Osteocyte (in vitro differentiated cells): ENCODE measurements around the gene TMC7. TPM values are rescaled to one million over a fixed set of nuclear protein-coding genes. Genes with fewer than 3 reads are reported as not detected.

Experiments
- DNase-seq: peaks from one replicate; pipeline ENCODE4 v3.0.0; 2021; ENCODE audit warnings: mixed read lengths; ENCODE audit not compliant: unreplicated experiment; ENCODE audit errors: extremely low spot score
- H3K27ac Mint-ChIP-seq: one replicate; pipeline ENCODE4 v1.8.0; 2021; ENCODE audit warnings: mild to moderate bottlenecking, mixed read lengths; ENCODE audit not compliant: unreplicated experiment
- H3K27me3 Mint-ChIP-seq: one replicate; pipeline ENCODE4 v1.8.0; 2021; ENCODE audit warnings: mixed read lengths; ENCODE audit not compliant: unreplicated experiment
- H3K36me3 Mint-ChIP-seq: one replicate; pipeline ENCODE4 v1.8.0; 2021; ENCODE audit warnings: mixed read lengths; ENCODE audit not compliant: unreplicated experiment
- H3K4me1 Mint-ChIP-seq: one replicate; pipeline ENCODE4 v1.8.0; 2021; ENCODE audit warnings: mixed read lengths; ENCODE audit not compliant: unreplicated experiment
- H3K4me3 Mint-ChIP-seq: one replicate; pipeline ENCODE4 v1.8.0; 2021; ENCODE audit warnings: mild to moderate bottlenecking, moderate library complexity, mixed read lengths; ENCODE audit not compliant: unreplicated experiment
- H3K9me3 Mint-ChIP-seq: one replicate; pipeline ENCODE4 v1.8.0; 2021; ENCODE audit warnings: mixed read lengths; ENCODE audit not compliant: unreplicated experiment
- total RNA-seq: library from RNA; stranded (reverse); gene quantifications from 2 replicates; pipeline ENCODE4 v1.2.1, GENCODE V29; 2021
- TF ChIP-seq, protein P1 (sequence below): fragments of 200-600 bp; sonication (generic); IDR thresholded peaks from 2 replicates; pipeline ENCODE4 v1.5.0; 2021; ENCODE audit warnings: antibody characterized with exemption, mild to moderate bottlenecking, moderate library complexity

TMC7 gene
- total RNA-seq, 1 donor from 2014 or later, result 1.2 TPM

GRCh38 chr16:19105891-19106624 lies 122.3 kb downstream of the TMC7 start:
- H3K36me3 Mint-ChIP-seq, result no peaks in the 10 kb centered on the region
- no peak overlapping the region for H3K27ac Mint-ChIP-seq
- H3K27me3 Mint-ChIP-seq, result no peaks in the 10 kb centered on the region
- H3K9me3 Mint-ChIP-seq, result no peaks in the 10 kb centered on the region
- H3K4me3 Mint-ChIP-seq, result no peak overlapping the region
- peaks cover 20% of the 10 kb centered on the region for H3K4me1 Mint-ChIP-seq
- TF ChIP-seq, protein P1, sequence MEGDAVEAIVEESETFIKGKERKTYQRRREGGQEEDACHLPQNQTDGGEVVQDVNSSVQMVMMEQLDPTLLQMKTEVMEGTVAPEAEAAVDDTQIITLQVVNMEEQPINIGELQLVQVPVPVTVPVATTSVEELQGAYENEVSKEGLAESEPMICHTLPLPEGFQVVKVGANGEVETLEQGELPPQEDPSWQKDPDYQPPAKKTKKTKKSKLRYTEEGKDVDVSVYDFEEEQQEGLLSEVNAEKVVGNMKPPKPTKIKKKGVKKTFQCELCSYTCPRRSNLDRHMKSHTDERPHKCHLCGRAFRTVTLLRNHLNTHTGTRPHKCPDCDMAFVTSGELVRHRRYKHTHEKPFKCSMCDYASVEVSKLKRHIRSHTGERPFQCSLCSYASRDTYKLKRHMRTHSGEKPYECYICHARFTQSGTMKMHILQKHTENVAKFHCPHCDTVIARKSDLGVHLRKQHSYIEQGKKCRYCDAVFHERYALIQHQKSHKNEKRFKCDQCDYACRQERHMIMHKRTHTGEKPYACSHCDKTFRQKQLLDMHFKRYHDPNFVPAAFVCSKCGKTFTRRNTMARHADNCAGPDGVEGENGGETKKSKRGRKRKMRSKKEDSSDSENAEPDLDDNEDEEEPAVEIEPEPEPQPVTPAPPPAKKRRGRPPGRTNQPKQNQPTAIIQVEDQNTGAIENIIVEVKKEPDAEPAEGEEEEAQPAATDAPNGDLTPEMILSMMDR, result no peak
- no peak for DNase-seq

- no peak for DNase-seq
- Mint-ChIP-seq H3K36me3 (no peaks in the 10 kb centered on the region), H3K9me3 (no peaks in the 10 kb centered on the region), H3K4me3 (no peak overlapping the region), H3K4me1 (peaks cover 18% of the 10 kb centered on the region), H3K27me3 (no peaks in the 10 kb centered on the region), H3K27ac (no peak overlapping the region)
- TF ChIP-seq, protein P1, result no peak
Observed at GRCh38 chr16:19106625-19107020, 122.9 kb downstream of the TMC7 start.

DNA sequence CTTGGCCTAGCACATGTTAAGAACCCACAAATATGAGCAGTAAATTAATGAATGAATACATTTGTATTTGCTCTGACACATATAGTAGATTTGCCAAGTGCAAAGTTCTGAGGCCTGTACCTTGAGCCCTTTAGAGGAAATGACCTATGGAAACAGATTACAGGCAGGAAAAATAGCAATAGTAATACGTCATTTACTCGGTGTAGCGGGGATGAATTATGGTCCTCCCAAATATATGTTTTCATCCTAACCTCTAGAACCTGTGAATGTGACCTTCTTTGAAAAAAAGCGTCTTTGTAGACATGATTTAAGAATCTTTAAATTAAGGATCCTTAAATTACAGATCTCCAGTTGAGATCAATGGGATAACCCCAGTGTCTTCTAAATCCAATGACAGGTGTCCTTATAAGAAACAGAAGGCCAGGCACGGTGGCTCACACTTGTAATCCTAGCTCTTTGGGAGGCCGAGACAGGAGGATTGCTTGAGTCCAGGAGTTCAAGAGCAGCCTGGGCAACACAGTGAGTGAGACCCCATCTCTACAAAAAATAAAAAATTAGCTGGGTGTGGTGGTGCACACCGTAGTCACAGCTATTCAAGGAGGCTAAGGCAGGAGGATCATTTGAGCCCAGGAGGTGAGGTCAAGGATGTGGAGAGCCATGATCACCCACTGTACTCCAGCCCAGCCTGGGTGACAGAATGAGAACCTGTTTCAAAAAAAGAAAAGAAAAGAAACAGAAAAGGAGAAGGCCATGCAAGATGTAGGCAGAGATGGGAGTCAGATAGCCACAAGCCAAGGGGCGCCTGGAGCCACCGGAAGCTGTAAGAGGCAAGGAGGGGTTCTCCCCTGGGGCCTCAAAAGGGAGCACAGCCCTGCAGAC lies 124.9 kb downstream of the TMC7 start:
- DNase-seq, result no peak
- TF ChIP-seq, protein P1, result no peak
- Mint-ChIP-seq H3K27ac (no peak overlapping the region), H3K4me1 (peaks cover 22% of the 10 kb centered on the region), H3K36me3 (no peaks in the 10 kb centered on the region), H3K9me3 (no peaks in the 10 kb centered on the region), H3K4me3 (no peak overlapping the region), H3K27me3 (no peaks in the 10 kb centered on the region)

DNA sequence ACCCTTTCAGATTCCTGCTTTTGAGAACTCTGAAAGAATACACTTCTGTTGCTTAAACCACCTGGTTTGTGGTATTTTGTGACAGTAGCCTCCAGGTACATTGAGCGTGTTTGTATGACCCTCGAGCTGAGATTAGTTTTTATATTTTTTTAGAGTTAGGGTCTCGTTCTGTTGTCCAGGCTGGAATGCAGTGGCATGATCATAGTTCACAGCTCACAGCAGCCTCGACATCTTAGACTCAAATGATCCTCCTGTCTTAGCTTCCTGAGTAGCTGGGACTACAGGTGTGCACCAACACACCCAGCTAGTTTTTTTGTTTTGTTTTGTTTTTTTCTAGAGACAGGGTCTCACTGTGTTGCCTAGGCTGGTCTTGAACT lies 125.5 kb downstream of the TMC7 start:
- Mint-ChIP-seq H3K27me3 (no peaks in the 10 kb centered on the region), H3K27ac (no peak overlapping the region)

More for the DNA sequence above, 125.5 kb downstream of the TMC7 start:
- TF ChIP-seq, protein P1, result no peak
- peaks cover 22% of the 10 kb centered on the region for H3K4me1 Mint-ChIP-seq
- no peak for DNase-seq
- H3K9me3 Mint-ChIP-seq, result no peaks in the 10 kb centered on the region
- no peaks in the 10 kb centered on the region for H3K36me3 Mint-ChIP-seq
- no peak overlapping the region for H3K4me3 Mint-ChIP-seq
